ENCODE data around the gene RELT. TPM values are rescaled to one million over a fixed set of nuclear protein-coding genes. Genes with fewer than 3 reads are reported as not detected.
A peak's percentile ranks its signal among the peaks of the same experiment; 100 is the strongest.

The RELT gene
- total and polyA plus RNA-seq, 9 donors, result 3.2 to 4.3 (median 3.7) TPM

GRCh38 chr11:73360743-73361369 is 15.3 kb upstream of the RELT start:
- peaks cover 89% of the 10 kb centered on the region for H3K36me3 ChIP-seq (ENCODE audit: control insufficient read depth, insufficient read depth, low read length)
- H3K27ac ChIP-seq (ENCODE audit: low read length), result no peak overlapping the region
- no peaks in the 10 kb centered on the region for H3K9me3 ChIP-seq (replicated peaks; ENCODE audit: control insufficient read depth, low read depth, low read length)
- no peak overlapping the region for H3K4me3 ChIP-seq (ENCODE audit: low read length)
- no peaks in the 10 kb centered on the region for H3K27me3 ChIP-seq (ENCODE audit: control insufficient read depth, insufficient read depth, low read length)
- H3K4me1 ChIP-seq (ENCODE audit: control insufficient read depth, insufficient read depth, low read length), result peaks cover 17% of the 10 kb centered on the region
- WGBS (ENCODE audit: insufficient coverage), result 95% methylated on average over 4 of the region's 8 CpGs
- DNase-seq, result no peak

GRCh38 chr11:73361953-73362776 is 14.0 kb upstream of the RELT start:
- Histone ChIP-seq H3K9me3 (replicated peaks; ENCODE audit: control insufficient read depth, low read depth, low read length) (no peaks in the 10 kb centered on the region), H3K27ac (ENCODE audit: low read length) (no peak overlapping the region), H3K4me3 (ENCODE audit: low read length) (no peak overlapping the region), H3K4me1 (ENCODE audit: control insufficient read depth, insufficient read depth, low read length) (peaks cover 17% of the 10 kb centered on the region), H3K36me3 (ENCODE audit: control insufficient read depth, insufficient read depth, low read length) (peaks cover 88% of the 10 kb centered on the region), H3K27me3 (ENCODE audit: control insufficient read depth, insufficient read depth, low read length) (no peaks in the 10 kb centered on the region)
- DNase-seq, result no peak
- 71% methylated on average over 59 of the region's 70 CpGs for WGBS (ENCODE audit: insufficient coverage)

- Histone ChIP-seq H3K9me3 (replicated peaks; ENCODE audit: control insufficient read depth, low read depth, low read length) (no peaks in the 10 kb centered on the region), H3K36me3 (ENCODE audit: control insufficient read depth, insufficient read depth, low read length) (peaks cover 88% of the 10 kb centered on the region), H3K27me3 (ENCODE audit: control insufficient read depth, insufficient read depth, low read length) (no peaks in the 10 kb centered on the region), H3K4me3 (ENCODE audit: low read length) (no peak overlapping the region), H3K27ac (ENCODE audit: low read length) (no peak overlapping the region), H3K4me1 (ENCODE audit: control insufficient read depth, insufficient read depth, low read length) (peaks cover 15% of the 10 kb centered on the region)
- DNase-seq, result no peak
- WGBS (ENCODE audit: insufficient coverage), result 95% methylated on average over 9 of the region's 9 CpGs
Observed at GRCh38 chr11:73363147-73363546, 13.1 kb upstream of the RELT start.

- Histone ChIP-seq H3K36me3 (ENCODE audit: control insufficient read depth, insufficient read depth, low read length) (peaks cover 78% of the 10 kb centered on the region), H3K4me1 (ENCODE audit: control insufficient read depth, insufficient read depth, low read length) (no peaks in the 10 kb centered on the region), H3K27ac (ENCODE audit: low read length) (no peak overlapping the region), H3K4me3 (ENCODE audit: low read length) (no peak overlapping the region), H3K27me3 (ENCODE audit: control insufficient read depth, insufficient read depth, low read length) (no peaks in the 10 kb centered on the region), H3K9me3 (replicated peaks; ENCODE audit: control insufficient read depth, low read depth, low read length) (no peaks in the 10 kb centered on the region)
- 85% methylated on average over 17 of the region's 24 CpGs for WGBS (ENCODE audit: insufficient coverage)
- no peak for DNase-seq
Observed at GRCh38 chr11:73365352-73366264, 10.6 kb upstream of the RELT start.

DNA sequence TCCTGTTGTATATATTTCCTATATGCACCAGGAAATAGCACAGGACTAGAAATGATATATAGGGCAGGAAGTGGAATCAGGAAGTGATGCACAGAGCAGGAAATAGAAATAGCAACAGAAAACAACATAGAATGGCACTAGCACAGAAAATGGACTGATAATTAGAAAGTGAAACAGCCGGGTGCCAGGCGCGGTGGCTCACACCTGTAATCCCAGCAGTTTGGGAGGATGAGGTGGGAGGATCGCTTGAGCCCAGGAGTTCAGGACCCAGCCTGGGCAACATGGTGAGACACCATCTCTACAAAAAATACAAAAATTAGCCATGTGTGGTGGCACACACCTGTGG is 10.0 kb upstream of the RELT start:
- Histone ChIP-seq H3K27me3 (ENCODE audit: control insufficient read depth, insufficient read depth, low read length) (no peaks in the 10 kb centered on the region), H3K27ac (ENCODE audit: low read length) (no peak overlapping the region), H3K9me3 (replicated peaks; ENCODE audit: control insufficient read depth, low read depth, low read length) (no peaks in the 10 kb centered on the region), H3K36me3 (ENCODE audit: control insufficient read depth, insufficient read depth, low read length) (peaks cover 75% of the 10 kb centered on the region), H3K4me1 (ENCODE audit: control insufficient read depth, insufficient read depth, low read length) (no peaks in the 10 kb centered on the region), H3K4me3 (ENCODE audit: low read length) (no peak overlapping the region)
- DNase-seq, result no peak
- WGBS (ENCODE audit: insufficient coverage), result no CpG with 5 or more reads among the region's 4 CpGs

GRCh38 chr11:73366953-73367352 is 9.2 kb upstream of the RELT start:
- Histone ChIP-seq H3K4me1 (ENCODE audit: control insufficient read depth, insufficient read depth, low read length) (no peaks in the 10 kb centered on the region), H3K9me3 (replicated peaks; ENCODE audit: control insufficient read depth, low read depth, low read length) (no peaks in the 10 kb centered on the region), H3K27me3 (ENCODE audit: control insufficient read depth, insufficient read depth, low read length) (no peaks in the 10 kb centered on the region), H3K27ac (ENCODE audit: low read length) (no peak overlapping the region), H3K4me3 (ENCODE audit: low read length) (no peak overlapping the region), H3K36me3 (ENCODE audit: control insufficient read depth, insufficient read depth, low read length) (peaks cover 68% of the 10 kb centered on the region)
- peak; percentile 54 for DNase-seq
- 55% methylated on average over 6 of the region's 6 CpGs for WGBS (ENCODE audit: insufficient coverage)

GRCh38 chr11:73367482-73368024 is 8.6 kb upstream of the RELT start:
- no peaks in the 10 kb centered on the region for H3K4me1 ChIP-seq (ENCODE audit: control insufficient read depth, insufficient read depth, low read length)
- no peaks in the 10 kb centered on the region for H3K9me3 ChIP-seq (replicated peaks; ENCODE audit: control insufficient read depth, low read depth, low read length)
- DNase-seq, result no peak
- H3K27ac ChIP-seq (ENCODE audit: low read length), result no peak overlapping the region
- no peaks in the 10 kb centered on the region for H3K27me3 ChIP-seq (ENCODE audit: control insufficient read depth, insufficient read depth, low read length)
- no peak overlapping the region for H3K4me3 ChIP-seq (ENCODE audit: low read length)
- peaks cover 65% of the 10 kb centered on the region for H3K36me3 ChIP-seq (ENCODE audit: control insufficient read depth, insufficient read depth, low read length)
- 75% methylated on average over 18 of the region's 20 CpGs for WGBS (ENCODE audit: insufficient coverage)

DNA sequence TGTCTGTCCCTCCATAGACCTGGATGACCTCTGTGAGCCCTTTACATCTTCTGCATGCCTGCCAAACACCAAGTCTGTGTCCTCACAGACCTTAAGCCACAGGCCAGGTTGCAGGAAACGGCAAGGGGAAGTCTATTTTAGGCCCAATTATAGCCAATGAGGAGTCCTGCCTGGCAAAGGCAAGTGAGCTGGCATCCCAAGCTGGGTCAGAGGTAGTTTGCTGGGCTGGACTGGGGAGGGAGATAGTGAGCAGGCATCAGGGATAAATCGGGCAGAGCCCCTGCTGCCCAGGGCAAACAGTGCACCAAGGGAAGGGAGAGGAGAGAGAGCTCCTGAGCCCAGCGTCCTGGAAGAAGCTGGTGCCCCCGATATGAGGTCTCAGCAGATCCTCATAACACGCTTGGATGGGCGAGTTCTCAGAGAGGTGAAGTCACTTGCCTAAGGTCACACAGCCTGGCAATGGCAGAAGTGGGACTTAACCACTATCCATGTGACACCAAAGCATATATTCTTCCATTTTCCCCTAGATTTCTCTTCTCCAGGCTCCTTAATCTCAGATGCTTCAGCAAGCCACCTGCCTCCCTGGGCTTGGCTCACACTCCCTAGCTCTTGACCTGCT is 3.7 kb upstream of the RELT start:
- WGBS (ENCODE audit: insufficient coverage), result 50% methylated on average over 5 of the region's 6 CpGs
- Histone ChIP-seq H3K36me3 (ENCODE audit: control insufficient read depth, insufficient read depth, low read length) (peaks cover 19% of the 10 kb centered on the region), H3K9me3 (replicated peaks; ENCODE audit: control insufficient read depth, low read depth, low read length) (no peaks in the 10 kb centered on the region), H3K4me3 (ENCODE audit: low read length) (no peak overlapping the region), H3K27ac (ENCODE audit: low read length) (no peak overlapping the region), H3K27me3 (ENCODE audit: control insufficient read depth, insufficient read depth, low read length) (no peaks in the 10 kb centered on the region), H3K4me1 (ENCODE audit: control insufficient read depth, insufficient read depth, low read length) (peaks cover 11% of the 10 kb centered on the region)
- no peak for DNase-seq

- H3K4me3 ChIP-seq (ENCODE audit: low read length), result no peak overlapping the region
- no peak overlapping the region for H3K27ac ChIP-seq (ENCODE audit: low read length)
- 67% methylated on average over 2 of the region's 4 CpGs for WGBS (ENCODE audit: insufficient coverage)
- no peak for DNase-seq
- peaks cover 25% of the 10 kb centered on the region for H3K4me1 ChIP-seq (ENCODE audit: control insufficient read depth, insufficient read depth, low read length)
- H3K9me3 ChIP-seq (replicated peaks; ENCODE audit: control insufficient read depth, low read depth, low read length), result no peaks in the 10 kb centered on the region
- H3K36me3 ChIP-seq (ENCODE audit: control insufficient read depth, insufficient read depth, low read length), result peaks cover 3% of the 10 kb centered on the region
- H3K27me3 ChIP-seq (ENCODE audit: control insufficient read depth, insufficient read depth, low read length), result no peaks in the 10 kb centered on the region
Observed at GRCh38 chr11:73374151-73374550, 2.0 kb upstream of the RELT start.
